Skeletal muscle tissue (tissue), 4 donors: ENCODE data around the gene KCNMA1. TPM values are rescaled to one million over a fixed set of nuclear protein-coding genes. Genes with fewer than 3 reads are reported as not detected.

Experiments
- H3K27ac ChIP-seq: one replicate; pipeline ENCODE4 v1.7.0; 2013; ENCODE audit warnings: mild to moderate bottlenecking, low read depth, low read length, inconsistent platforms
- H3K27me3 ChIP-seq, 3 donors: one replicate each; pipeline ENCODE4 v1.7.0; 2013; ENCODE audit warnings: low read length in 3 of 3; ENCODE audit not compliant: control insufficient read depth in 3 of 3, insufficient read depth in 3 of 3
- H3K36me3 ChIP-seq, 3 donors: one replicate each; pipeline ENCODE4 v1.7.0; 2013; ENCODE audit warnings: low read length in 3 of 3; ENCODE audit not compliant: control insufficient read depth in 3 of 3, insufficient read depth in 3 of 3
- H3K4me1 ChIP-seq, 3 donors: one replicate each; pipeline ENCODE4 v1.7.0; 2013; ENCODE audit warnings: low read length in 3 of 3, mild to moderate bottlenecking in 3 of 3; ENCODE audit not compliant: control insufficient read depth in 3 of 3, insufficient read depth in 3 of 3
- H3K4me3 ChIP-seq, 3 donors: one replicate each; pipeline ENCODE4 v1.7.0; 2013; ENCODE audit warnings: low read length in 3 of 3
- H3K9ac ChIP-seq, 3 donors: one replicate each; pipeline ENCODE4 v1.7.0; 2013; ENCODE audit warnings: low read length in 3 of 3, mild to moderate bottlenecking in 3 of 3, moderate library complexity in 2 of 3, low read depth in 1 of 3
- H3K9me3 ChIP-seq, 3 donors: one replicate each; pipeline ENCODE4 v1.7.0; 2013; ENCODE audit warnings: low read length in 3 of 3; ENCODE audit not compliant: control insufficient read depth in 3 of 3
- total RNA-seq: library from RNA; depleted of rRNA; stranded (reverse); fragments of >200 nt; gene quantifications from one replicate; pipeline ENCODE4 v1.2.3, GENCODE V29; 2014
- donor health status: Osteomylitis.

The KCNMA1 gene
- total RNA-seq, 1 donor from 2014 or later, result 18.8 TPM

GRCh38 chr10:77545585-77545984 is 92.0 kb downstream of the KCNMA1 start:
- peak overlapping the region; percentile 57 for H3K27ac ChIP-seq
- H3K4me3 ChIP-seq, result peak overlapping the region in 1 of 3 donors; percentile 6

GRCh38 chr10:77544617-77545016 is 93.0 kb downstream of the KCNMA1 start:
- no peak overlapping the region for H3K4me3 ChIP-seq
- H3K9me3 ChIP-seq, result no peaks in the 10 kb centered on the region
- H3K9ac ChIP-seq, result no peak overlapping the region
- H3K27me3 ChIP-seq, result no peaks in the 10 kb centered on the region
- no peak overlapping the region for H3K27ac ChIP-seq
- H3K36me3 ChIP-seq, result no peaks in the 10 kb centered on the region
- peaks cover 20 to 39% (median 27%) of the 10 kb centered on the region in 3 donors for H3K4me1 ChIP-seq

More at GRCh38 chr10:77545585-77545984, 92.0 kb downstream of the KCNMA1 start:
- H3K9me3 ChIP-seq, result no peaks in the 10 kb centered on the region
- no peaks in the 10 kb centered on the region for H3K36me3 ChIP-seq
- H3K9ac ChIP-seq, result peak overlapping the region in 1 of 3 donors; percentile 50
- H3K4me1 ChIP-seq, result peaks cover 27 to 49% (median 27%) of the 10 kb centered on the region in 3 donors
- no peaks in the 10 kb centered on the region for H3K27me3 ChIP-seq

- H3K4me3 ChIP-seq, result no peak overlapping the region
- H3K36me3 ChIP-seq, result no peaks in the 10 kb centered on the region
- H3K9ac ChIP-seq, result no peak overlapping the region
- no peaks in the 10 kb centered on the region for H3K9me3 ChIP-seq
- H3K27ac ChIP-seq, result no peak overlapping the region
- peaks cover 17 to 32% (median 23%) of the 10 kb centered on the region in 3 donors for H3K4me1 ChIP-seq
- no peaks in the 10 kb centered on the region for H3K27me3 ChIP-seq
These were observed 94.8 kb downstream of the KCNMA1 start for GRCh38 chr10:77542710-77543259.

GRCh38 chr10:77541944-77542343 is 95.7 kb downstream of the KCNMA1 start:
- H3K9ac ChIP-seq, result no peak overlapping the region
- H3K36me3 ChIP-seq, result no peaks in the 10 kb centered on the region
- no peak overlapping the region for H3K27ac ChIP-seq
- H3K4me1 ChIP-seq, result peaks cover 22 to 32% (median 23%) of the 10 kb centered on the region in 3 donors
- no peaks in the 10 kb centered on the region for H3K27me3 ChIP-seq
- H3K4me3 ChIP-seq, result no peak overlapping the region
- H3K9me3 ChIP-seq, result no peaks in the 10 kb centered on the region

- H3K9ac ChIP-seq, result no peak overlapping the region
- no peak overlapping the region for H3K4me3 ChIP-seq
- H3K27me3 ChIP-seq, result no peaks in the 10 kb centered on the region
- H3K4me1 ChIP-seq, result peaks cover 17 to 27% (median 19%) of the 10 kb centered on the region in 3 donors
- no peak overlapping the region for H3K27ac ChIP-seq
- H3K9me3 ChIP-seq, result no peaks in the 10 kb centered on the region
- H3K36me3 ChIP-seq, result no peaks in the 10 kb centered on the region
These were observed 96.4 kb downstream of the KCNMA1 start for GRCh38 chr10:77541247-77541646.

- Histone ChIP-seq H3K4me3 (no peak overlapping the region), H3K36me3 (no peaks in the 10 kb centered on the region), H3K27ac (no peak overlapping the region), H3K4me1 (peaks cover 8 to 26% (median 10%) of the 10 kb centered on the region in 3 donors), H3K9me3 (no peaks in the 10 kb centered on the region), H3K9ac (no peak overlapping the region), H3K27me3 (no peaks in the 10 kb centered on the region)
These were observed 98.3 kb downstream of the KCNMA1 start for GRCh38 chr10:77539147-77539935.

- no peaks in the 10 kb centered on the region for H3K9me3 ChIP-seq
- no peaks in the 10 kb centered on the region for H3K36me3 ChIP-seq
- no peak overlapping the region for H3K9ac ChIP-seq
- H3K4me3 ChIP-seq, result no peak overlapping the region
- H3K27me3 ChIP-seq, result no peaks in the 10 kb centered on the region
- H3K27ac ChIP-seq, result no peak overlapping the region
- peaks cover 15 to 40% (median 20%) of the 10 kb centered on the region in 3 donors for H3K4me1 ChIP-seq
These were observed 99.8 kb downstream of the KCNMA1 start for GRCh38 chr10:77537720-77538373.

GRCh38 chr10:77537071-77537470 is 100.5 kb downstream of the KCNMA1 start:
- Histone ChIP-seq H3K27me3 (no peaks in the 10 kb centered on the region), H3K36me3 (no peaks in the 10 kb centered on the region), H3K9me3 (no peaks in the 10 kb centered on the region), H3K27ac (no peak overlapping the region), H3K9ac (no peak overlapping the region), H3K4me1 (peaks cover 18 to 47% (median 24%) of the 10 kb centered on the region in 3 donors), H3K4me3 (no peak overlapping the region)

- no peaks in the 10 kb centered on the region for H3K27me3 ChIP-seq
- H3K9ac ChIP-seq, result no peak overlapping the region
- peaks cover 38 to 75% (median 42%) of the 10 kb centered on the region in 3 donors for H3K4me1 ChIP-seq
- peak overlapping the region; percentile 28 for H3K27ac ChIP-seq
- no peak overlapping the region for H3K4me3 ChIP-seq
- no peaks in the 10 kb centered on the region for H3K9me3 ChIP-seq
- no peaks in the 10 kb centered on the region for H3K36me3 ChIP-seq
These were observed 103.7 kb downstream of the KCNMA1 start for GRCh38 chr10:77533887-77534278.
